ENCODE measurements around the gene BMAL1. TPM values are rescaled to one million over a fixed set of nuclear protein-coding genes. Genes with fewer than 3 reads are reported as not detected.

Gene BMAL1
- total and polyA plus RNA-seq, 7 donors = 7.4 to 35.4 (median 28.2) TPM

DNA sequence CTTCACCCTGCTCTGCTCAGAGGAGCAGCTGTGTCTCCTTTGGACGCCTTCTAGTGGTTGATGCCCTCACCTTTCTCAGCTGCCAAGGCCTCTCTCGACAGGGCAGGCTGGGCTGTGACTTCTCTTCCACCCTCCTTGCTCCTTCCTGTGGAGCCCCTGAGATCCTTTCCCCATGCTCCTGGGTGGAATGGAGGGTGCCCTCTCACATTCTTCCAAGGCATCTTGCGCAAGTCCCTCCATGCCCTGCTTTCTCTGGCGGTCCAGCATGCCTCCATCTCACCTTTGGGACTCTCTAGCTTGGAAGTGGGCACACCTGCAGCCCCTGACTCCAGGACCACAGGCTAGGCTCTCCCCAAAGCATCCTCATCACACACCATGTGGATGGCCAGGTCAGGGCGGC lies 68.9 kb downstream of the BMAL1 start:
- Histone ChIP-seq H3K4me3 (no peak overlapping the region), H3K4me1 (no peaks in the 10 kb centered on the region), H3K36me3 (ENCODE audit: insufficient read depth in 1 of 2, low read depth in 1 of 2) (peaks cover 0 to 13% of the 10 kb centered on the region in 2 donors), H3K9me3 (no peaks in the 10 kb centered on the region), H3K27me3 (ENCODE audit: insufficient read depth in 3 of 3, low read length in 2 of 3) (no peaks in the 10 kb centered on the region), H3K27ac (no peak overlapping the region)
- no peak for ATAC-seq
- TF ChIP-seq, protein P1, sequence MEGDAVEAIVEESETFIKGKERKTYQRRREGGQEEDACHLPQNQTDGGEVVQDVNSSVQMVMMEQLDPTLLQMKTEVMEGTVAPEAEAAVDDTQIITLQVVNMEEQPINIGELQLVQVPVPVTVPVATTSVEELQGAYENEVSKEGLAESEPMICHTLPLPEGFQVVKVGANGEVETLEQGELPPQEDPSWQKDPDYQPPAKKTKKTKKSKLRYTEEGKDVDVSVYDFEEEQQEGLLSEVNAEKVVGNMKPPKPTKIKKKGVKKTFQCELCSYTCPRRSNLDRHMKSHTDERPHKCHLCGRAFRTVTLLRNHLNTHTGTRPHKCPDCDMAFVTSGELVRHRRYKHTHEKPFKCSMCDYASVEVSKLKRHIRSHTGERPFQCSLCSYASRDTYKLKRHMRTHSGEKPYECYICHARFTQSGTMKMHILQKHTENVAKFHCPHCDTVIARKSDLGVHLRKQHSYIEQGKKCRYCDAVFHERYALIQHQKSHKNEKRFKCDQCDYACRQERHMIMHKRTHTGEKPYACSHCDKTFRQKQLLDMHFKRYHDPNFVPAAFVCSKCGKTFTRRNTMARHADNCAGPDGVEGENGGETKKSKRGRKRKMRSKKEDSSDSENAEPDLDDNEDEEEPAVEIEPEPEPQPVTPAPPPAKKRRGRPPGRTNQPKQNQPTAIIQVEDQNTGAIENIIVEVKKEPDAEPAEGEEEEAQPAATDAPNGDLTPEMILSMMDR (IDR thresholded peaks at IDR 0.05) = no peak
- intact Hi-C loops (cut with DNase I) = no loop called here
- 81 to 92% (median 87%) methylated on average over 5 of the region's 5 CpGs for WGBS, 3 donors
- no peak for DNase-seq

DNA sequence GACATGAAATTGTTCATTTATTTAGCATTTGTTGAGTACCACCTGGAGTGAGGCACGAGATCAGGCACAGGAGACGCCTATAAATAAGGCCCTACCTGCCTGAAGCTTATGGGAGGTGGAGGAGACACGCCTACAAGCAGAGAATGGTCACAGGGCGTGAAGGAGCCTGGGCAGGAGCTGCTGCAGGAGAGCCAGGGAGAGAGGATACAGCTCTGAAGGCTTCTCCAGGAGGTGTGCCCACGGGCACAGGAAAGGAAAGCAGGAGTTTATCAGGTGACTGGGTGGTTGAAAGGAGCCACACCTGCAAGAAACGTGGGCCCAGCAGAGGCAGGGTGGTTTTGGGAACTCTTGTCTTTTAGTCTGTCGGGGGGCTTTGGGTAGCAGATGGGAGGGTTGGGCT lies 70.3 kb downstream of the BMAL1 start:
- Histone ChIP-seq H3K36me3 (ENCODE audit: insufficient read depth in 1 of 2, low read depth in 1 of 2) (peaks cover 0 to 25% of the 10 kb centered on the region in 2 donors), H3K4me1 (no peaks in the 10 kb centered on the region), H3K27me3 (ENCODE audit: insufficient read depth in 3 of 3, low read length in 2 of 3) (no peaks in the 10 kb centered on the region), H3K27ac (no peak overlapping the region), H3K9me3 (no peaks in the 10 kb centered on the region), H3K4me3 (no peak overlapping the region)
- intact Hi-C loops (cut with DNase I) = no loop called here
- DNase-seq (no peak), ATAC-seq (no peak)
- TF ChIP-seq, protein P1 (IDR thresholded peaks at IDR 0.05) = no peak
- 83 to 86% (median 84%) methylated on average over 7 of the region's 7 CpGs for WGBS, 3 donors

DNA sequence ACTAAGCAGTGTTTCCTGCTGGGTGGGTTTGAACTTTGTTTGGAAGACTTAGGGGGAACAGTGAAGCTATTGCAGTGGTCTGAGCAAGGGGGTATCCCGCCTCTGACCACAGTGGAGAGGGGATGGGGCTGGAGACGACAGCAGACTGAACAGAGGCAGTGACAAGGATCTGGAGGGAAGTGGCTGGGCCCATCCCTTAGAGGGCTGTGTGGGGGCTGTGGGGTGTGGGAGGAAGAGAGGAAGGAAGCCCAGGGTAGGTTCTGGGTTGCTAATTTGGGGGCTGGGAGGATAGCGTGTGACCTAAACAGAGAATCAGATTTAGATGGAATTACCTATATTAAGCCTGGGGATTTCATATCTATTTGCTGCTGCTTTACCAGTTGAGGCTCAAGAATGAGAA lies 70.7 kb downstream of the BMAL1 start:
- Histone ChIP-seq H3K9me3 (no peaks in the 10 kb centered on the region), H3K27me3 (ENCODE audit: insufficient read depth in 3 of 3, low read length in 2 of 3) (no peaks in the 10 kb centered on the region), H3K36me3 (ENCODE audit: insufficient read depth in 1 of 2, low read depth in 1 of 2) (peaks cover 0 to 29% of the 10 kb centered on the region in 2 donors), H3K4me1 (no peaks in the 10 kb centered on the region), H3K4me3 (no peak overlapping the region), H3K27ac (no peak overlapping the region)
- 69 to 79% (median 73%) methylated on average over 3 of the region's 3 CpGs for WGBS, 3 donors
- intact Hi-C loops (cut with DNase I) = no loop called here
- DNase-seq (no peak), ATAC-seq (no peak)
- TF ChIP-seq, protein P1 (IDR thresholded peaks at IDR 0.05) = no peak

DNA sequence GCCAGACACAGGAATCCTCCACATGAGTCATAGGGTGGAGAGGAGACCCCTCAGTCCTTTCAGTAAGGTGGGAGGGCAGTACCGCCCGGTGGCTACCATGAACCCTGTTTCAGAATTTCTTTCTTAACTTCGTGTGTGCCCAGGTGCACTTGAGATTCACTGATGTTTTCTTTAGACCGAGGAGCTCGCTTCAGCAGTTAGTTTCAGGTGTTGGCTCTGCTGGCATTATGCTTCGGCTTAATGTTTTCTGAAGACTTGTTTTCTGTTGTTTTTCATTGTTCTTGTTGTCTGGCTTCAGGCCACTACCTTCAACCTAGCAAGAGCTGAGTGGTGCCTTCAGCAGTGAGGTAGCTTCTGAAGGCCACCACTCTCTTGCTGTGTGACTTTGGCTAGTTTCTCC lies 71.5 kb downstream of the BMAL1 start:
- no peaks in the 10 kb centered on the region for H3K4me1 ChIP-seq
- H3K4me3 ChIP-seq = no peak overlapping the region
- intact Hi-C loops (cut with DNase I) = no loop called here
- no peak for DNase-seq
- H3K36me3 ChIP-seq (ENCODE audit: insufficient read depth in 1 of 2, low read depth in 1 of 2) = peaks cover 0 to 34% of the 10 kb centered on the region in 2 donors
- no peaks in the 10 kb centered on the region for H3K9me3 ChIP-seq
- no peaks in the 10 kb centered on the region for H3K27me3 ChIP-seq (ENCODE audit: insufficient read depth in 3 of 3, low read length in 2 of 3)
- TF ChIP-seq, protein P1 (IDR thresholded peaks at IDR 0.05) = no peak
- H3K27ac ChIP-seq = no peak overlapping the region
- WGBS, 3 donors = 84 to 91% (median 86%) methylated on average over 6 of the region's 6 CpGs
- no peak for ATAC-seq

DNA sequence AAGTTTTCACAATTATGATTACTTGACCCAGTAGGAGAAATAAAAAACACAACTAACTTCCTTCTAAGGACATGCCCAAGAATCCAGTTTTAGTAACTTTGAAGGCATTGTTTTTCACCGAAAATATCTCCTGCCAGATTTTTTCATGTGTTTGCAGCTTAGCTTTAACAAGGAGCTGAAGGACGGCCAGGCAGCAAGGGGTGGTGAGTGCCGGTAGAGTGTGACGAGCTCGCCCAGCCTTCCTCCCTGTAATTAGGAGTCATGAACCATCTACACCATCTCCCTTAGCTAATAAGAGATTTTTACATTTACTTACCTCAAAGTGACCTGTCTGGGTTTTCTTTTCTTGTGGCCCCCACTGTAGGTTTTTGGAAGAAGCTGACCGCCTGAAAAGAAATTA lies 72.0 kb downstream of the BMAL1 start:
- TF ChIP-seq, protein P1 (IDR thresholded peaks at IDR 0.05) = no peak
- H3K4me3 ChIP-seq = no peak overlapping the region
- intact Hi-C loops (cut with DNase I) = no loop called here
- DNase-seq = no peak
- H3K4me1 ChIP-seq = no peaks in the 10 kb centered on the region
- ATAC-seq = no peak
- 85 to 88% (median 87%) methylated on average over 6 of the region's 6 CpGs for WGBS, 3 donors
- H3K36me3 ChIP-seq (ENCODE audit: insufficient read depth in 1 of 2, low read depth in 1 of 2) = peaks cover 0 to 39% of the 10 kb centered on the region in 2 donors
- no peak overlapping the region for H3K27ac ChIP-seq
- no peaks in the 10 kb centered on the region for H3K9me3 ChIP-seq
- H3K27me3 ChIP-seq (ENCODE audit: insufficient read depth in 3 of 3, low read length in 2 of 3) = no peaks in the 10 kb centered on the region
